Measurements from ENCODE around the gene NME3. TPM values are rescaled to one million over a fixed set of nuclear protein-coding genes. Genes with fewer than 3 reads are reported as not detected.

The NME3 gene
- total RNA-seq, 1 experiment from 2014 or later = 66.9 TPM

- DNase-seq = peak; percentile 70
Observed at GRCh38 chr16:1812732-1813163, 41.4 kb upstream of the NME3 start.

GRCh38 chr16:1810536-1810935, 39.2 kb upstream of the NME3 start:
- intact Hi-C loops (cut with micrococcal nuclease) = no loop called here
- H3K36me3 ChIP-seq (ENCODE audit: low read depth, low read length) = no peaks in the 10 kb centered on the region; the same call in 1 of the 2 replicates
- no peaks in the 10 kb centered on the region for H4K20me1 ChIP-seq (ENCODE audit: low read length)
- H3K27ac ChIP-seq (ENCODE audit: low read length) = no peak overlapping the region
- ATAC-seq (no peak), DNase-seq (no peak)
- H3K4me1 ChIP-seq (ENCODE audit: insufficient read depth, low read length) = no peaks in the 10 kb centered on the region
- no peaks in the 10 kb centered on the region for H3K9me2 ChIP-seq (replicated peaks; ENCODE audit: low read length)
- POLR2A ChIA-PET (ENCODE audit: unreplicated experiment) = no interaction called here
- no peak overlapping the region for H3K4me2 ChIP-seq (ENCODE audit: low read length)
- no peaks in the 10 kb centered on the region for H3K27me3 ChIP-seq (ENCODE audit: low read length)
- H3F3A ChIP-seq (ENCODE audit: low read length, unreplicated experiment) = no peaks in the 10 kb centered on the region
- H3K4me3 ChIP-seq (ENCODE audit: low read length) = no peak overlapping the region
- no peaks in the 10 kb centered on the region for H3K79me2 ChIP-seq (ENCODE audit: low read length)
- no peak overlapping the region for H2AFZ ChIP-seq (ENCODE audit: low read length)
- CTCF ChIA-PET = interaction anchor here (0.8 kb wide), 1 partner anchor 121 kb away, joined by 3 read pairs; no protein-coding TSS in a partner anchor
- TF ChIP-seq, protein P1, sequence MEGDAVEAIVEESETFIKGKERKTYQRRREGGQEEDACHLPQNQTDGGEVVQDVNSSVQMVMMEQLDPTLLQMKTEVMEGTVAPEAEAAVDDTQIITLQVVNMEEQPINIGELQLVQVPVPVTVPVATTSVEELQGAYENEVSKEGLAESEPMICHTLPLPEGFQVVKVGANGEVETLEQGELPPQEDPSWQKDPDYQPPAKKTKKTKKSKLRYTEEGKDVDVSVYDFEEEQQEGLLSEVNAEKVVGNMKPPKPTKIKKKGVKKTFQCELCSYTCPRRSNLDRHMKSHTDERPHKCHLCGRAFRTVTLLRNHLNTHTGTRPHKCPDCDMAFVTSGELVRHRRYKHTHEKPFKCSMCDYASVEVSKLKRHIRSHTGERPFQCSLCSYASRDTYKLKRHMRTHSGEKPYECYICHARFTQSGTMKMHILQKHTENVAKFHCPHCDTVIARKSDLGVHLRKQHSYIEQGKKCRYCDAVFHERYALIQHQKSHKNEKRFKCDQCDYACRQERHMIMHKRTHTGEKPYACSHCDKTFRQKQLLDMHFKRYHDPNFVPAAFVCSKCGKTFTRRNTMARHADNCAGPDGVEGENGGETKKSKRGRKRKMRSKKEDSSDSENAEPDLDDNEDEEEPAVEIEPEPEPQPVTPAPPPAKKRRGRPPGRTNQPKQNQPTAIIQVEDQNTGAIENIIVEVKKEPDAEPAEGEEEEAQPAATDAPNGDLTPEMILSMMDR (conservative IDR thresholded peaks at IDR 0.05; ENCODE audit: low read depth, low read length) = no peak
- no peak for TF ChIP-seq EZH2 (IDR thresholded peaks at IDR 0.05; ENCODE audit: low read length, unreplicated experiment)
- no peak for TF ChIP-seq EZH2phosphoT487 (IDR thresholded peaks at IDR 0.05; ENCODE audit: borderline replicate concordance, low read length)
- no TSS peak for BruUV-seq (replicated peaks)
- no peaks in the 10 kb centered on the region for H3K9me3 ChIP-seq (ENCODE audit: low read length)
- no peak overlapping the region for H3K9ac ChIP-seq (ENCODE audit: low read length)

More at GRCh38 chr16:1812732-1813163, 41.4 kb upstream of the NME3 start:
- Histone ChIP-seq H3K9ac (ENCODE audit: low read length) (no peak overlapping the region), H3K27ac (ENCODE audit: low read length) (no peak overlapping the region), H3K9me2 (replicated peaks; ENCODE audit: low read length) (no peaks in the 10 kb centered on the region), H3K27me3 (ENCODE audit: low read length) (no peaks in the 10 kb centered on the region), H3K4me3 (ENCODE audit: low read length) (no peak overlapping the region), H3K4me1 (ENCODE audit: insufficient read depth, low read length) (no peaks in the 10 kb centered on the region), H3K9me3 (ENCODE audit: low read length) (no peaks in the 10 kb centered on the region), H3K36me3 (ENCODE audit: low read depth, low read length) (peaks cover 4% of the 10 kb centered on the region; the same call in 1 of the 2 replicates), H3K79me2 (ENCODE audit: low read length) (no peaks in the 10 kb centered on the region), H4K20me1 (ENCODE audit: low read length) (no peaks in the 10 kb centered on the region), H3K4me2 (ENCODE audit: low read length) (no peak overlapping the region), H3F3A (ENCODE audit: low read length, unreplicated experiment) (no peaks in the 10 kb centered on the region), H2AFZ (ENCODE audit: low read length) (0 out of 2 replicates have a peak overlapping the region, but pooled peaks have one; percentile 48)
- BruUV-seq (replicated peaks) = no TSS peak
- TF ChIP-seq EZH2 (IDR thresholded peaks at IDR 0.05; ENCODE audit: low read length, unreplicated experiment) = no peak
- TF ChIP-seq, protein P1 (conservative IDR thresholded peaks at IDR 0.05; ENCODE audit: low read depth, low read length) = peak; percentile 82
- ATAC-seq = peak; percentile 99
- POLR2A ChIA-PET (ENCODE audit: unreplicated experiment) = no interaction called here
- CTCF ChIA-PET = interaction anchor here (0.5 kb wide), 1 partner anchor 92 kb away, joined by 7 read pairs; no protein-coding TSS in a partner anchor
- intact Hi-C loops (cut with micrococcal nuclease) = no loop called here

DNA sequence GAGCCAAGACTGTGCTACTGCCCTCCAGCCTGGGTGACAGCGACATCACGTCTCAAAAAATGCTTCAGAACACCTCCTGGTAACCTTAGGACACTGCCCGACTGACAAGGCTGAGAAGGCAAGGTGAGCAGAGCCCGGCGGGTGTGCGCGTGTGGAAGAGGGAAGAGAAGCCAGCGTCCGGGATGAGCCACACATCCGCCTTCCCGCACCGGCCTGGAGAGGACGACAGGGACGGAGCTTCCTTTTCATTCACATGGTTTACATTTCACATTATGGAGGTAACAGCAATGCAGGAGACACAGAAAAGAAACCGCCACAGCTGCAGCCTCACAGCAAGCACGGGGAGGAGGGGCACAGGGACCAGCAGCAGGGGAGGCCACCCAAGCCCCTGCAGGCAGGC, 38.8 kb upstream of the NME3 start:
- BruUV-seq (replicated peaks) = no TSS peak
- CTCF ChIA-PET = interaction anchor here (0.8 kb wide), 1 partner anchor 122 kb away, joined by 3 read pairs; no protein-coding TSS in a partner anchor

More for the DNA sequence above, 38.8 kb upstream of the NME3 start:
- H3K4me3 ChIP-seq (ENCODE audit: low read length) = no peak overlapping the region
- POLR2A ChIA-PET (ENCODE audit: unreplicated experiment) = no interaction called here
- H3K9me2 ChIP-seq (replicated peaks; ENCODE audit: low read length) = no peaks in the 10 kb centered on the region
- H3K36me3 ChIP-seq (ENCODE audit: low read depth, low read length) = no peaks in the 10 kb centered on the region
- DNase-seq (no peak), ATAC-seq (no peak)
- no peaks in the 10 kb centered on the region for H3K79me2 ChIP-seq (ENCODE audit: low read length)
- H3F3A ChIP-seq (ENCODE audit: low read length, unreplicated experiment) = no peaks in the 10 kb centered on the region
- H3K4me1 ChIP-seq (ENCODE audit: insufficient read depth, low read length) = no peaks in the 10 kb centered on the region
- no peaks in the 10 kb centered on the region for H3K9me3 ChIP-seq (ENCODE audit: low read length)
- TF ChIP-seq, protein P1 (conservative IDR thresholded peaks at IDR 0.05; ENCODE audit: low read depth, low read length) = no peak
- TF ChIP-seq EZH2 (IDR thresholded peaks at IDR 0.05; ENCODE audit: low read length, unreplicated experiment) = no peak
- no peak for TF ChIP-seq EZH2phosphoT487 (IDR thresholded peaks at IDR 0.05; ENCODE audit: borderline replicate concordance, low read length)
- no peaks in the 10 kb centered on the region for H3K27me3 ChIP-seq (ENCODE audit: low read length)
- no peaks in the 10 kb centered on the region for H4K20me1 ChIP-seq (ENCODE audit: low read length)
- H2AFZ ChIP-seq (ENCODE audit: low read length) = no peak overlapping the region
- H3K9ac ChIP-seq (ENCODE audit: low read length) = no peak overlapping the region
- intact Hi-C loops (cut with micrococcal nuclease) = no loop called here
- H3K4me2 ChIP-seq (ENCODE audit: low read length) = no peak overlapping the region
- H3K27ac ChIP-seq (ENCODE audit: low read length) = no peak overlapping the region
